GM13977 (cell line): ENCODE measurements around the gene ZNF80.

Experiments
- DNase-seq: peaks from one replicate; pipeline ENCODE4 v3.0.0; 2012; ENCODE audit warnings: low spot score
- in situ Hi-C: fragments of 300-500 bp; cut with MboI; formaldehyde crosslinking; loops from one replicate; pipeline ENCODE4 v1.12.0; 2022; ENCODE audit warnings: low sequenced_read_pairs, low pct_unique_long_range_greater_than_20kb, mixed read lengths, inconsistent platforms; ENCODE audit not compliant: unreplicated experiment
- TF ChIP-seq, protein P1 (sequence below): IDR thresholded peaks from 2 replicates; pipeline ENCODE4 v1.5.1; 2012; ENCODE audit warnings: mild to moderate bottlenecking, control low read depth; ENCODE audit not compliant: insufficient read depth; ENCODE audit errors: extremely low read depth, missing control alignments

The ZNF80 gene

GRCh38 chr3:114235431-114235830 is 1.9 kb downstream of the ZNF80 start:
- TF ChIP-seq, protein P1, sequence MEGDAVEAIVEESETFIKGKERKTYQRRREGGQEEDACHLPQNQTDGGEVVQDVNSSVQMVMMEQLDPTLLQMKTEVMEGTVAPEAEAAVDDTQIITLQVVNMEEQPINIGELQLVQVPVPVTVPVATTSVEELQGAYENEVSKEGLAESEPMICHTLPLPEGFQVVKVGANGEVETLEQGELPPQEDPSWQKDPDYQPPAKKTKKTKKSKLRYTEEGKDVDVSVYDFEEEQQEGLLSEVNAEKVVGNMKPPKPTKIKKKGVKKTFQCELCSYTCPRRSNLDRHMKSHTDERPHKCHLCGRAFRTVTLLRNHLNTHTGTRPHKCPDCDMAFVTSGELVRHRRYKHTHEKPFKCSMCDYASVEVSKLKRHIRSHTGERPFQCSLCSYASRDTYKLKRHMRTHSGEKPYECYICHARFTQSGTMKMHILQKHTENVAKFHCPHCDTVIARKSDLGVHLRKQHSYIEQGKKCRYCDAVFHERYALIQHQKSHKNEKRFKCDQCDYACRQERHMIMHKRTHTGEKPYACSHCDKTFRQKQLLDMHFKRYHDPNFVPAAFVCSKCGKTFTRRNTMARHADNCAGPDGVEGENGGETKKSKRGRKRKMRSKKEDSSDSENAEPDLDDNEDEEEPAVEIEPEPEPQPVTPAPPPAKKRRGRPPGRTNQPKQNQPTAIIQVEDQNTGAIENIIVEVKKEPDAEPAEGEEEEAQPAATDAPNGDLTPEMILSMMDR = no peak
- in situ Hi-C loops = no loop called here
- DNase-seq = no peak

DNA sequence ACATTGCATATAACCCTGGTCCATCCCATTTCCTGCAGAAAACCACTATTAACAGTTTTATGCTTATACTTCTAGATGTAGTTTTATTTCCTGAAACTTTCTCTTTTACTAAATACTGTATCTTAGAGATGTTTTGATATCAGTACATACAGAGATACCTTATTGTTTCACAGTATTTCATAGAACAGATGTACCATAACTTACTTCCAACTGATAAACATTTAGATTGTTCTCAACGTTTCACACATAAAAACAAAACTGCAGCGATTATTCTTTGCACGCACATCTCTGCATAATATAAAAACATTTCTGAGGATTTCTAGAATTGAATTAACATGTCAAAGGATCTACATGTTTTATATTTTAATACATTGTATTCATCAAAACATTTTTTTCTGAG is 2.6 kb downstream of the ZNF80 start:
- DNase-seq = no peak
- TF ChIP-seq, protein P1 = no peak
- in situ Hi-C loops = no loop called here

- TF ChIP-seq, protein P1 = no peak
- in situ Hi-C loops = no loop called here
- DNase-seq = no peak
These were observed 5.8 kb downstream of the ZNF80 start for GRCh38 chr3:114231616-114232015.

- in situ Hi-C loops = no loop called here
- TF ChIP-seq, protein P1 = no peak
These were observed 10.3 kb downstream of the ZNF80 start for GRCh38 chr3:114227076-114227475.

DNA sequence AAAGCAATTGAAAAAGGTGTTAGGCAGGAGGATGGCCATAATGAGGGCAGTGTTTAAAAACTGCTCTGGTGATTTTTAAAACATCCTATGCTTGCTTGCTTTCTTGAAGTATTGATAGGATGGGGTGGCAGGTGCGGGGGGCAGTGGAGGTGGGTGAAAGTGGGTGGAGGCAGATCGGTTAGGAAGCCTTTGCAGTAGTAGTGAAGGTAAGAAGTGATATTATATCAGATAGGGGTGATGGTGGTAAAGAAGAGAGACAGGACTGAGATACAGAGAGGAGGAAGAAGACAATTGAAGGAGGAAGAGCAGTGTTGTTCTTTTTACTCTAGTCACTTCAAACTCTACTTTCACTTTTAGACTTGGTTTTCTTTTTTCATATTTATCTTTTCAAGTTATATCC is 11.1 kb downstream of the ZNF80 start:
- TF ChIP-seq, protein P1 = no peak
- no peak for DNase-seq
- in situ Hi-C loops = no loop called here

More at GRCh38 chr3:114227076-114227475, 10.3 kb downstream of the ZNF80 start:
- DNase-seq = no peak

DNA sequence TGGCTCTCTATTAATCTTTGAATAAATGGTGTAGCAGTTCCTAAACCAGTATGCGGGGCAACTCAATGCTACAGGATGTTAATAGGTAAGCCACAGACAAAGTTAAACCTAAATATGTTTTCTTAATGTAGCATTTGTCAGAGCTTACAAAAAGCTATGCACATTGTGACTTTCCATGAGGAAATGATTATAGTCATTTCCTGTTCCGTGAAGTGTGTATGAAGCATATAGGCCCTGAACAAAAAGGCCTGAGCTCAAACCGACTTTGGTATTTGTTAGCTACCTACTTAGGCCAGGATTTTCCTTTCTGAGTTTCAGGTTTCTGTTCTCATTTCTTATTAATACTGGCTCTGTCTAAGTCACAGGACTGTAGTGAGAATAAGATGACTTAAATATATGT is 14.2 kb downstream of the ZNF80 start:
- DNase-seq = peak; percentile 7
- in situ Hi-C loops = no loop called here
- TF ChIP-seq, protein P1 = no peak

GRCh38 chr3:114221881-114222264 is 15.5 kb downstream of the ZNF80 start:
- no peak for DNase-seq
- in situ Hi-C loops = no loop called here
- TF ChIP-seq, protein P1 = no peak
